GM21786 (cell line): ENCODE results near the gene CYFIP2.

Experiments used
- ATAC-seq: cut with Tn5 transposase; IDR thresholded peaks from one replicate; pipeline ENCODE4 v1.9.1; 2021; ENCODE audit not compliant: unreplicated experiment

CYFIP2 gene

GRCh38 chr5:157285310-157286035 is 19.6 kb downstream of the CYFIP2 start:
- ATAC-seq: no peak

DNA sequence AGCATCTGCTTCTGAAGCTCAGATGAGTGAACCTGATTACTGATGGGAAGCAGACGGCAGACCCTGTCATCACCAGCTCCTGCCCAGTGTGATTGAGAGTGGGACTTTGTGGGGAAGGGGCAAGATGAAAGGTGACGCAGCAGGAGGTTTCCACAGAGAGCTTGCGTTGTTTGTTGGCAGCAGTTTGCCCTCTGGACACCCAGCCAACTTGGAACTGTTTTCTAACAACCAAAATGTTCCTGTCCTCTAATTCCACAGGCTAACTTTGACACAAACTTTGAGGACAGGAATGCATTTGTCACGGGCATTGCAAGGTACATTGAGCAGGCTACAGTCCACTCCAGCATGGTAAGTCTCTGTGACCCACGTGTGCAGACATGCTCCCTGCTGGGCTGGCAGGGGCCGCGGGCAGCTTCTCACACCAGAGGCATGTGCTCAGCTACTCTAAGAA is 20.9 kb downstream of the CYFIP2 start:
- ATAC-seq: no peak

GRCh38 chr5:157288405-157289163 is 22.7 kb downstream of the CYFIP2 start:
- no peak for ATAC-seq

GRCh38 chr5:157289164-157289819 is 23.4 kb downstream of the CYFIP2 start:
- ATAC-seq: no peak

- no peak for ATAC-seq
Measured at GRCh38 chr5:157290156-157290980, 24.4 kb downstream of the CYFIP2 start.

DNA sequence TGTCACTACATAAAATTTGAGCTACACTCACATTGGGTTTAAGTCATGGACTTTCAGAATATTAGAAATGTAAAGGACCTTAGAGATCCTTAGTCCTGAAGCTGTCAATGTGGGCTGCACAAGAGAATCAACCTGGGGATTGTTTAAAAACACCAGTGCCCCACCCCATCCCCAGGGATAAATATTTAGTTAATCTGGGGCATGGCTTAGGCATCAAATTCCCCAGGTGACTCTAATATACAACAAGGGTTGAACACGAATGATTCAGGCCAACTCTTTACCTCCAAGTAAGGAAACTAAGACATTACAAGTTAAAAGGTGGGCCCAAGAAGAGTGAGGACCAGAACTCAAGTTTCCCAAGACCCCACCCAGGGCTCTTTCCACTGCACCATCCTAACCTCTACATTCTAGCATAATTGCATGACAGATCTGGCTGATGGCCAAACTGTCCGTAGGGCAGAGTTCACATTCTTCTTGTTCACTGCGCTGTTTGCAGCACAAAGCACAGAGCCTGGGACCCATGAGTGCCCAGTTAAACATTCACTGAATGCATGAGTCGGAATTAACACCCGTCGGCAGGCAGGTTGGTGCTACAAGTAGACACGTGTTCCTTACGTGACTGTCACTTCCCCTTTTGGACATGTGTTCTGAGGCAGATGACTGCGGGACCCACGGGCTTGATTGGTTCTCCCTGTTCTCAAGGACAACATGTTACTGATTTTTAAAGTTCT is 25.2 kb downstream of the CYFIP2 start:
- ATAC-seq: peak; percentile 95

- ATAC-seq: no peak
Measured at GRCh38 chr5:157292599-157292998, 26.7 kb downstream of the CYFIP2 start.

- no peak for ATAC-seq
Measured at GRCh38 chr5:157294407-157295091, 28.6 kb downstream of the CYFIP2 start.

DNA sequence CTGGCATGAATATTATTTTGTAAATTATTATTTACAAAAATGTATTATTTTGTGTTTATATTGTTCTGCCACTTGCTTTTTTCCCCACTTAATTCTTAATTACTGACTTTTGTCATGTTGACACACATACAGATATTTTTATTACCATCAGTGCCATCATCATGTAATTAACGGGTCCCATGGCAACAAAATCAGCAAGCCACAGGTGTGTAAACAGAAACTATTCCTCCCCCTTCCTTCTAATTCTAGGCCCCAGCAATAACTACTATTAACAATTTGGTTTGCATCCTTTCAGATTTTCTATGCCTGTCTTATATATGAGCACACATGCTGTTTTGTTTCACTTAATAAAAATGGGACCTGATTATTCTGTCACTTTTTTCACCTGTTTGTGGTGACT is 29.3 kb downstream of the CYFIP2 start:
- no peak for ATAC-seq

GRCh38 chr5:157300564-157300963 is 34.6 kb downstream of the CYFIP2 start:
- ATAC-seq: no peak

GRCh38 chr5:157301066-157301465 is 35.1 kb downstream of the CYFIP2 start:
- ATAC-seq: no peak

GRCh38 chr5:157303023-157303422 is 37.1 kb downstream of the CYFIP2 start:
- no peak for ATAC-seq

GRCh38 chr5:157303667-157304327 is 37.9 kb downstream of the CYFIP2 start:
- no peak for ATAC-seq

- no peak for ATAC-seq
Measured at GRCh38 chr5:157306081-157306480, 40.2 kb downstream of the CYFIP2 start.

DNA sequence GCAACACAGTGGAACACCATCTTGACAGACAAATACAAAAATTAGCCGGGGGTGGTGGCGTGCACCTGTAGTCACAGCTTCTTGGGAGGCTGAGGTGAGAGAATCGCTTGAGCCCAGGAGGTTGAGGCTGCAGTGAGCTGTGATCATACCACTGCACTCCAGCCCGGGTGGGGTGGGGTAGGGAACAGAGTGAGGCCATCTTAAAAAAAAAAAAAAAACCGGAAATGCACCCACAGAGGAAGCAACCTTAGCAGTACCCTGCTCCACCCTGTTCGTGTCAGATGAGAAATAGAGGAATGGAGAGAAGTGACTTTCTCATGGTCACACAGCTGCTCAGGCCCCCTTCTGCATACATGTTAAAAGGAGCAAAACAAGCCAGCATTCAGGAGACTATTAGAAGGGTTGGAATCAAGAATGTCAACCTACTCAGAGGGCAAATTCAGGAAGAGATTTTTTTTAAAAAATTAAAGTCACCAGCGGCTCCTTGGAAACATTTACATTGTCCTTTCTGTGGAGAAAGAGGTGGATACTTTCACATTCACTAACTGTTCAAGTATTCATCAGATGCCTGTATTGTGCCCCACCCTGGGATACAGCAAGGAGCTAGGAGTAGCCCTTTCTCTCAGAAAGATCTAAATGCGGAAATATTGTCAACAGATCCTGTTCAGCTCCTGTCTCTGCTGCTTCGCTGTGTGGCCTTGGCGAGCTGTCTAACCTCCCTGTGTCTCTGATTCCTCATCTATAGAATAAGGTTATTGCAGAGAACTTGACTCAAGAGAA is 41.0 kb downstream of the CYFIP2 start:
- ATAC-seq: peak; percentile 36

DNA sequence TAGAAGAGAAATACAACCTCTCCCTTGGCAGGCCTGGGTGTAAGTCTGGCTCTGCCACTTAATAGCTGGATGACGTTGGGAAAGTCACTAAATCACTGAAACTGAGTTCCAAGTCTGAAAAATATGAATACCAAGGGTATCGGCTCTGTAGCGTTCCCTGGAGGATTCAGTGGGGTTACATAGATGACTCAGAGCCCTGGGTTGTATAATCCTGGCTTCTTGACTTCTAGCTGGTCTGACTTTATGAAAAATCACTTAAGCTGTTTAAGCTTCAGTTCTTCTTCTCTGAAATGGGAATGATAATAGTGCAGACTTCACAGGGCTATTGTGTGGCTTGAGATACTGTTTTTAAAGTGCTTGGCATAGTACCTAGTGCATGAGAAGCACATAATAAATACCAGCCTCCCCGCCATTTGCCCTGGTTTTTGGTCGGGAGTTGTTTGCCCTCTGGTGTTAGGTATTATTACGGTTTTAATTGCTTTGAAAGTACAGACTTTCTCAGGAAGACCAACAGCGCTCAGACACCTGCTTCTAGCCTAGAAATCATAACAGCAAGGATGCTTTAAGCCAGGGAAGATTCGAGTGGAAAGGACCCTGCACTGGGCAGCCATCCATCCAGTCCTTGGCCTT is 43.0 kb downstream of the CYFIP2 start:
- no peak for ATAC-seq

GRCh38 chr5:157309796-157310195 is 43.9 kb downstream of the CYFIP2 start:
- ATAC-seq: no peak

DNA sequence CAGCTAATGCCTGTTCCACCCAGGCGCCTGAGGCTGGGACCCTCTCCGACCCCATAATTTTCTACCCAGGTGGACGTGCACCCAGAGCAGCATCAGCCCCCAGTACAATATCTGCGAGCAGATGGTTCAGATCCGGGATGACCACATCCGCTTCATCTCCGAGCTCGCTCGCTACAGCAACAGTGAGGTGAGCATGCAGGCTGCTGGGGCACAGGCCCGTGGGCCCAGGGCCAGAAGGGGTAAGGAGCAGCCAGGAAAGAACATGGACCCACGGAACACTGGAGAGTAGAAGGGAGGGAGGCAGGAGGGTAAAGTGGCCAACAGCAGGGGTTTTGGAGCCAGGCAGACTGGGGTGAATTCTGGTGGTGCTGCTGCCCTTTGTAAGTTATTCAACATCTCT is 45.7 kb downstream of the CYFIP2 start:
- ATAC-seq: no peak
